Natural killer cell treated with Interleukin-12 subunit alpha and Interleukin-12 subunit beta and Interleukin-15 and Interleukin-18, amount 100 ng/mL, for 72 hours (primary cell): ENCODE data around the gene LYSET. TPM values are rescaled to one million over a fixed set of nuclear protein-coding genes. Genes with fewer than 3 reads are reported as not detected.
A peak's percentile ranks its signal among the peaks of the same experiment; 100 is the strongest.
"Not testable (repeated sequence)": the region's sequence is repeated elsewhere in the genome, so short reads cannot be mapped to it uniquely, and the experiment has no call there.

Experiments
- ATAC-seq, 2 donors: fragments of 150-1000 bp; cut with Tn5 transposase in 1 of 2; sonication (Bioruptor Pico), chemical (Tn5 transposase) in 1 of 2; 2 replicates each; pipeline ENCODE4 v1.10.0; 2021
- DNase-seq: peaks from one replicate; pipeline ENCODE4 v3.0.0; 2022; ENCODE audit warnings: low spot score
- H3K27ac Mint-ChIP-seq, 2 donors: 1 replicate in 1 of 2; 2 replicates in 1 of 2; pipeline ENCODE4 v1.8.0; 2022; ENCODE audit warnings: mixed read lengths in 2 of 2, mild to moderate bottlenecking in 1 of 2, moderate library complexity in 1 of 2
- H3K27me3 Mint-ChIP-seq, 2 donors: 1 replicate in 1 of 2; 2 replicates in 1 of 2; pipeline ENCODE4 v1.8.0; 2022; ENCODE audit warnings: mixed read lengths in 2 of 2
- H3K36me3 Mint-ChIP-seq: one replicate; pipeline ENCODE4 v1.8.0; 2022; ENCODE audit warnings: mixed read lengths
- H3K4me1 Mint-ChIP-seq, 2 donors: 1 replicate in 1 of 2; 2 replicates in 1 of 2; pipeline ENCODE4 v1.8.0; 2022; ENCODE audit warnings: low read depth in 2 of 2, mixed read lengths in 2 of 2, mild to moderate bottlenecking in 1 of 2
- H3K4me3 Mint-ChIP-seq: one replicate; pipeline ENCODE4 v1.8.0; 2022; ENCODE audit warnings: mixed read lengths
- H3K9me3 Mint-ChIP-seq: 2 replicates; pipeline ENCODE4 v1.8.0; 2022; ENCODE audit warnings: mixed read lengths
- total RNA-seq, 2 donors: library from RNA; stranded (reverse); gene quantifications; one replicate each; pipeline ENCODE4 v1.2.3, GENCODE V29; 2022

The LYSET gene
- total RNA-seq, 2 donors from 2014 or later: 8.6 to 11.5 TPM

DNA sequence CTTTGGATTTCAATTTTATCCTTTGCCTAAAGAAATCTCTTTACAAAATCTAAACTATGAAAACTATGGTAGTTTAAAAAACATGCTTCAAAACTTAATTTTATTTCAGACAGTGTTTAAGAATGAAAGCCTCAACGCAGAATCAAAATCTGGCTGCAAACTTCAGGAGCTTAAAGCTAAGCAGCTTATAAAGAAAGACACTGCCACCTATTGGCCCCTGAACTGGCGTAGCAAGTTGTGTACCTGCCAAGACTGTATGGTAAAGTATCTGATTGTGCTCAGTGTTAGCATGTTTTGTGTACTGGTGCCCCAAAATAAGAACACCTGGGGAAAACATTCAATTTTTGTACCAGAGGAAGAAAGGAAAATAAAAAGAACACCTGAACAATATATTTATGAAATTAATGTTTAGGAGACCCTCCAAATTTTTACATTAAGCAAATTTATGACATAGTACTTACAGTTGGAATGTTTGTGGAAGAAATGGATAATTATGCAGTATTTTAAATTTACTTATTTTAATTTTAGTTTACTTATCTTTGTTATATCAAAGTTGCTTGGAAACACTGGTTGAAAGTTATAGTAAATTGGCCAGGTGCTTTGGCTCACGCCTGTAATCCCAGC lies 34.1 kb downstream of the LYSET start:
- no peaks in the 10 kb centered on the region for H3K4me1 Mint-ChIP-seq
- H3K9me3 Mint-ChIP-seq: no peaks in the 10 kb centered on the region
- peaks cover 27% of the 10 kb centered on the region for H3K36me3 Mint-ChIP-seq
- no peaks in the 10 kb centered on the region for H3K27me3 Mint-ChIP-seq
- no peak for DNase-seq
- no peak for ATAC-seq
- H3K4me3 Mint-ChIP-seq: no peak overlapping the region
- no peak overlapping the region for H3K27ac Mint-ChIP-seq

DNA sequence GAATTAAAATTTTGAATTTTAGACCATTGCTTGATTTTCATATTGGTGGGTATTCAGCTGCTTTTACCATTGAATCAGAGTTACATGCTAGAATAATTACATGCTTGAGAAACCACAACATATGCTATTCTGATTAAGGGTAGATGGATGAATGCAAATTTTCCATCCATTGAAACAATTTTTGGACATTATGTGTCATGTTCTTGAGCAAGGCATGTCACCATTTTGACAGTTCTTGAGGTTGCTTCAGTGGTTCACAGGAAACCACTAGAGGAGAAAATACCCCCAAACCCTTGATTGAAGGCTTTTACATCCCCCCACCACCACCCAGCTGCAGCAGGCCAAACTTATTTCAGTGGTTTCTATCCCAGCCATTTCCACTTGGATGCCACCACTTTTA lies 35.4 kb downstream of the LYSET start:
- H3K4me3 Mint-ChIP-seq: no peak overlapping the region
- no peaks in the 10 kb centered on the region for H3K27me3 Mint-ChIP-seq
- no peak overlapping the region for H3K27ac Mint-ChIP-seq
- H3K9me3 Mint-ChIP-seq: no peaks in the 10 kb centered on the region
- ATAC-seq: no peak
- peaks cover 25% of the 10 kb centered on the region for H3K36me3 Mint-ChIP-seq
- no peak for DNase-seq
- H3K4me1 Mint-ChIP-seq: no peaks in the 10 kb centered on the region

DNA sequence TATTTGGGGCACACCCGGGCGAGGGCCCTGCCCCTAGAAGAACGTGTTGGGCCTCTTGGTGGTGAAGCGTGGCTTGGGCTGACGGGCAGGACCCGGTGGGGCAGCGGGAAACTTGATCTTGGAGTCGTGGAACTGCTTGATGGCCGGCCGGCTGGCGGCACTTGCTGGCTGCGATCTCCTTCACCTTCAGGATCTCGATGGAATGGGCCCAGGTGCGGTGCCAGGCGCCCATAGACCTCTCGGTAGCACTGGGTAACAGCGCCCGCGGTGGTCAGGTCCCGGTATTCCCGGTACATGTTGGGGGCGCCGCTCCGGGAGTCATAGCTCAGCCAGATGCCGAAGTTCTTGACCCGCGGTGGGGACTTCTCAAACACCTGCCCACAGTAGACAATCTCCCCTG lies 38.4 kb downstream of the LYSET start:
- Mint-ChIP-seq H3K4me1 (no peaks in the 10 kb centered on the region), H3K27ac (no peak overlapping the region), H3K9me3 (no peaks in the 10 kb centered on the region), H3K36me3 (peaks cover 35% of the 10 kb centered on the region), H3K4me3 (no peak overlapping the region), H3K27me3 (no peaks in the 10 kb centered on the region)
- ATAC-seq: no peak
- DNase-seq: no peak

DNA sequence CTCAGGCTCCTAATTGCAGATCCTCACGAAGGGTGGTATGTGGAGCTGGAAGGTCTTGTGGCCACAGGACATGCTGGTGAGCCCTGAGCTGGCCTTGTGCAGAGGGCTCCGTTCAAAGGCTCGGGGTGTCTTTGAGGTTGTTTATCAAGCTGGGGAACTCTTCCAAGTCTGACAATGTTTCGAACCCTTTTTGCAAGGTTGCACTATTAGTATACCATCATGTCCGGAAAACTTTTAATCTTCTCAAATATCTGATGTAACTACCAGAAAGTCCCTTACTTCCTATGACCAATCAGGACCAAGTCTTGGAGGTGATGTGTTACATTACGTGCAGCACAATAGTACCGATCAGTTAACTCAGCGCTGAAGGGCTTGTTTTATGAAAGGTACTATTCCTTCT lies 43.4 kb downstream of the LYSET start:
- DNase-seq (no peak), ATAC-seq (no peak)
- H3K27me3 Mint-ChIP-seq: peaks cover 0 to 18% of the 10 kb centered on the region in 2 donors
- H3K27ac Mint-ChIP-seq: no peak overlapping the region
- no peaks in the 10 kb centered on the region for H3K9me3 Mint-ChIP-seq
- H3K36me3 Mint-ChIP-seq: peaks cover 20% of the 10 kb centered on the region
- no peak overlapping the region for H3K4me3 Mint-ChIP-seq
- peaks cover 0 to 9% of the 10 kb centered on the region in 2 donors for H3K4me1 Mint-ChIP-seq

DNA sequence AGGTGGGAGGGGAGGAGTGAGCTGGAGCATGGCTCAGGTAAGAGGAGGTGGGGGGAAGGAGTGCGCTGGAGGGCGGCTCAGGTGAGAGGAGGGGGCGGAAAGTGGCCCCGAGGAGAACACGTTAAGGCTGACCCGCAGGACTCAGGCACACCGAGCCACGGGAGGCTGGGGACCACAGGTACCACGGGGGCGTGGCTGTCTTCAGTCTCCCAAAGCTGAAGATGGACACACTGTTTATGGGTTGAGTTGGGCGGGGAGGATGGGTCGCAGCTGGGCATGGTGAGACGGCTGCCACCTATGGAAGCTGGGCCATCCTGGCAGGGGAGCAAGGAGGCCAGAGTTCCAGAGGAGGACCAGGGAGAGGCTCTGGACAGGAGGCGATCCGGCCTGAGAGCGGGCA lies 45.4 kb downstream of the LYSET start:
- peaks cover 20% of the 10 kb centered on the region for H3K36me3 Mint-ChIP-seq
- peaks cover 0 to 17% of the 10 kb centered on the region in 2 donors for H3K4me1 Mint-ChIP-seq
- no peak overlapping the region for H3K27ac Mint-ChIP-seq
- ATAC-seq (peak in 1 of 2 donors; percentile 26), DNase-seq (no peak)
- H3K4me3 Mint-ChIP-seq: no peak overlapping the region
- H3K27me3 Mint-ChIP-seq: peaks cover 0 to 26% of the 10 kb centered on the region in 2 donors
- H3K9me3 Mint-ChIP-seq: no peaks in the 10 kb centered on the region

DNA sequence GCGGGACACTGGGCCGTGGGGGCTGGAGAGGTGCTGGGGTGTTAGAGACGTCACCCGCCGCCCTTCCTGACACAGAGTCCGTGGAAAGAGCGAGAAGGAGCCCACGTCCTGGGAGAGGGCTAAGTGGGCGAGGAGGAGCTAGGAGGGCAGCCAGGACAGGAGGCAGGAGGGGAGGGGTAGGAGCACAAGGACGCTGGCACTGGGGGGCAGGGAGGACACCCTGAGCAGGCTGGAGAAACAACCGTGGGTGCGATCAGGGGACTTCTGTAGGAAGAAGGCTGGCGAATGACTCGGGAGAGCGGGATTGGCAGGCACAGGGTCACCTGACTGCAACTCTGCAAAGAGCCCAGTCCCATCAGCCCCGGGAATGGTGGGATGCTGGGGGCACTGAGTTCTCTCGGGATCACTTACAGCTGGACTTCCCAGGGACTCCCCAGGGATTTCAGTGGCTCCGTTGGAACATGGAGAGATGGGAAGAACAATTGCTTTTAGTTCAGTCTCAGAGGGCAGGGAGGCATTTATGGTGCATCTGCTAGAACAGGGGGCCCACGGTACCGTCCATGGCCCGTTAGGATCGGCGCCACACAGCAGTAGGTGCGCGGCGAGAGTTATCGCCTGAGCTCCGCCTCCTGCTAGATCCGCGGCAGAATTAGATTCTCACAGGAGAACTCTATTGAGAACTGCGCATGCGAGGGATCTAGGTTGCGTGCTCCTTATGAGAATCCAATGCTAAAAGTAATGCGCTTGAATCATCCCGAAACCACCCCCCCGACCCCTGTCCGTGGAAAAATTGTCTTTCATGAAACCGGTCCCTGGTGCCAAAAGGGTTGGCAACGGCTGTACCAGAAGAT lies 46.2 kb downstream of the LYSET start:
- Mint-ChIP-seq H3K9me3 (no peaks in the 10 kb centered on the region), H3K27ac (no peak overlapping the region), H3K4me3 (no peak overlapping the region), H3K4me1 (peaks cover 0 to 17% of the 10 kb centered on the region in 2 donors), H3K27me3 (peaks cover 0 to 26% of the 10 kb centered on the region in 2 donors), H3K36me3 (peaks cover 14% of the 10 kb centered on the region)
- ATAC-seq (peak in 1 of 2 donors; percentile 40), DNase-seq (no peak)

DNA sequence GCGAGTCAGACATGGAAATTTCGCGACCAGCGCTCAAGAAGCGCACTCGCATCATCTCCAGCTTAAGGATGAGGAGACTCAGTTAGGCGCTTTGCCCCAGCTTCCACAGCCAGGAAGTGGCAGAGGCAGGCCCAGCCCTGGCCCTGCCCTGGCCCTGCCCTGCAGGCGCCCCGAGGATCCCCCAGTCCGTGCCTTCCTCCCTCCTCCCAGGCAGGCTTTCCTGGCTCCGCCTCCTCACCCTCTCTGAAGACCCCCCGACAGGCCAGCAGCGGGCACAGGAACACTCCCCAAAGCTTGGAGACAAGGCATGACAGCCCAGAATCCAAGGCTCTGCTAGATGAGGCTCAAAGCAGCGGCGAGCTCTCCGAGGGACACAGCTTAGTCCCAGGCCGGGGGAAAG lies 47.0 kb downstream of the LYSET start:
- ATAC-seq (no peak), DNase-seq (no peak)
- no peaks in the 10 kb centered on the region for H3K9me3 Mint-ChIP-seq
- peaks cover 0 to 26% of the 10 kb centered on the region in 2 donors for H3K27me3 Mint-ChIP-seq
- H3K4me1 Mint-ChIP-seq: peaks cover 0 to 17% of the 10 kb centered on the region in 2 donors
- H3K4me3 Mint-ChIP-seq: no peak overlapping the region
- no peak overlapping the region for H3K27ac Mint-ChIP-seq
- peaks cover 9% of the 10 kb centered on the region for H3K36me3 Mint-ChIP-seq

DNA sequence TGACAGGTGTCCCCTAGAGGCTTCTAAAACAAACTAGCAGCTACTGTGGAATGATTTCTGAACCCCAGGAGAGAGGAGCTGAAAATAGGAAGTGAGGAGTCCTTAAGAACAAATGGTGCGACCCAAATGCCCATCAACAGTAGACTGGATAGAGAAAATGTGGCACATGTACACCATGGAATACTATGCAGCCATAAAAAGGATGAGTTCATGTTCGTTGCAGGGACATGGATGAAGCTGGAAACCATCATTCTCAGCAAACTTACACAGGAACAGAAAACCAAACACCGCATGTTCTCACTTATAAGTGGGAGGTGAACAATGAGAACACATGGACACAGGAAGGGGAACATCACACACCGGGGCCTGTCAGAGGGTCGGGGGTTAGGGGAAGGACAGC lies 48.0 kb downstream of the LYSET start:
- H3K4me3 Mint-ChIP-seq, ATAC-seq, H3K36me3 Mint-ChIP-seq, DNase-seq, H3K27ac Mint-ChIP-seq, H3K9me3 Mint-ChIP-seq: not testable (repeated sequence)
- Mint-ChIP-seq H3K4me1 (peaks cover 0 to 17% of the 10 kb centered on the region in 2 donors), H3K27me3 (peaks cover 0 to 26% of the 10 kb centered on the region in 2 donors)

DNA sequence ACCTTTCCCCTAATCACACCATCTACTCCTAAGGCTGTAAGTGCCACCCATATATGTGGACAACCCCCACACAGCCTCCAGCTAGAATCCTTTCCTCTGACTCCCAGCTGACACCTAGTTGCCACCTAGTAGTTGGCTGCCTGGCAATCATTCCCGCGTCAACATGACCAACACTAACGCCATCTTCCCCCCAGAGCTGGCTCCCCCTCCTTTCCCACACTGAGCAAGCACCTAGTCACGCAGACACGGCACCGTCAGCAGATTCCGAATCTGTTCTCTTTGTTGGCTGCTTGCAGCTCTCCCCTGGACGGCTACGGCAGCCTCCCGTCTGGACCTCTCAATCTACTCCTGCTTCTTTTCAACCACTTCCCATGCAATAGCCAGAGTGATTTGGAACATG lies 49.7 kb downstream of the LYSET start:
- ATAC-seq: peak in 1 of 2 donors; percentile 13
- Mint-ChIP-seq H3K27ac (no peak overlapping the region), H3K36me3 (no peaks in the 10 kb centered on the region), H3K4me3 (no peak overlapping the region), H3K27me3 (peaks cover 0 to 26% of the 10 kb centered on the region in 2 donors), H3K4me1 (peaks cover 0 to 17% of the 10 kb centered on the region in 2 donors), H3K9me3 (no peaks in the 10 kb centered on the region)
- no peak for DNase-seq

Other genes with a start within 250 kb of the LYSET start
- 10 to 100 TPM; 57.9 to 92.1 TPM for gene ITPK1, start 69.4 kb upstream of the LYSET start, total RNA-seq
- 10 to 100 TPM; 18.3 to 30.2 TPM for gene MOAP1, start 420 bp upstream of the LYSET start, total RNA-seq
- gene GON7, start 21.7 kb downstream of the LYSET start, total RNA-seq: 10 to 100 TPM; 12.9 to 15.7 TPM
- gene UBR7, start 21.9 kb downstream of the LYSET start, total RNA-seq: 10 to 100 TPM; 31.7 to 33.1 TPM
- gene BTBD7, start 147.7 kb downstream of the LYSET start, total RNA-seq: 10 to 100 TPM; 25.2 to 31.4 TPM
- not detected for gene COX8C, start 161.9 kb downstream of the LYSET start, total RNA-seq
- gene UNC79, start 245.6 kb downstream of the LYSET start, total RNA-seq: under 1 TPM; 0.02 to 0.06 TPM